ENCODE measurements around the gene COPZ1. TPM values are rescaled to one million over a fixed set of nuclear protein-coding genes. Genes with fewer than 3 reads are reported as not detected.

The COPZ1 gene
- total RNA-seq, 2 experiments from 2014 or later = 106 to 107 TPM

DNA sequence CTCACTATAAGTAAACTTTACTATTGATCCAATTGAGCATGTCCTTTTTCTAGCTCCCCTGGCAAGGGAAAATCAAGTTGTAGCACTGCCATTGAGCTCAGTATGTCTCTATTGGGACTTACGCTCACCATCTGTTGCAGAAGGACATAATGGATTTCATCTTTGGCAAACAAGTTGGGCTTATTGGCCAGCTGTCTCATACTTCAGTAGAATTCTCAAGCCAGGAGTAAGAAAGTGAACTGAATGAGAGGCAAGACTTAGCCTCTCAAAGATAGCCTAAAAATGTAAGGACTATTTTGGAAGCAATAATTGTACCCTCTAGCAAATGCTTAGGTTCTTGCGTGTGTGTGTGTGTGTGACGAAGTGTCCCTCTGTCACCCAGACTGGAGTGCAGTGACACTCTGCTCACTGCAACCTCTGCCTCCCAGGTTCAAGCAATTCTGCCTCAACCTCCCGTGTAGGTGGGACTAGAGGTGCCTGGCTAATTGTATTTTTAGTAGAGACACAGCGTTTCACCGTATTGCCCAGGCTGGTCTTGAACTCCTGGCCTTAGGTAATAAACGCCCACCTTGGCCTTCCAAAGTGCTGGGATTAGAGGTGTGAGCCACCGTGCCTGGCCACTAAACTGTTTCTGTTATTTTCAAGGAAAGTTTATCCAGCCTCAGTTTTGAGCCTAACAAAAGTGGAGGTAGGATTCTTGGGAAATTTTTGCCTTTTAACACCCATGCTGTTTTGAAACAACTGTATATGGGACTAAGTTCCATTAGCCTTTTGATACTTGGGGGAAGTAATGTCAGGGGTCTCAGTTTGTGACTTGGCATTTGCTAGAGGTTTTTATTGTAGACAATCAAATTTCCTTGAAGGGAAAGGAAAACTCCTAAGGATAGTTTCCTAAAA is 37.4 kb upstream of the COPZ1 start:
- POLR2A ChIA-PET = interaction anchor here (0.6 to 2.3 kb wide), 8 partner anchors 8 to 536 kb away, joined by 3 to 7 read pairs (median 3); no protein-coding TSS in a partner anchor
- CTCF ChIA-PET = interaction anchor here (0.9 kb wide), 1 partner anchor 49 kb away, joined by 3 read pairs; no protein-coding TSS in a partner anchor

- ChIA-PET POLR2A (interaction anchor here (2.0 kb wide), 1 partner anchor 12 kb away, joined by 4 read pairs; the partner anchor contains the start of genes CBX5 and HNRNPA1), CTCF (interaction anchor here (0.5 to 2.9 kb wide), 12 partner anchors 9 to 311 kb away, joined by 3 to 18 read pairs (median 4); partner anchors contain the start of genes CBX5, COPZ1 and HNRNPA1)
Measured at GRCh38 chr12:54292083-54292930, 32.6 kb upstream of the COPZ1 start.

- ChIA-PET CTCF (interaction anchor here (1.1 to 2.9 kb wide), 13 partner anchors 9 to 90 kb away, joined by 3 to 18 read pairs (median 5); partner anchors contain the start of genes CBX5, COPZ1 and HNRNPA1), POLR2A (interaction anchor here (2.0 kb wide), 1 partner anchor 13 kb away, joined by 4 read pairs; the partner anchor contains the start of genes CBX5 and HNRNPA1)
Measured at GRCh38 chr12:54292931-54293241, 32.0 kb upstream of the COPZ1 start.

DNA sequence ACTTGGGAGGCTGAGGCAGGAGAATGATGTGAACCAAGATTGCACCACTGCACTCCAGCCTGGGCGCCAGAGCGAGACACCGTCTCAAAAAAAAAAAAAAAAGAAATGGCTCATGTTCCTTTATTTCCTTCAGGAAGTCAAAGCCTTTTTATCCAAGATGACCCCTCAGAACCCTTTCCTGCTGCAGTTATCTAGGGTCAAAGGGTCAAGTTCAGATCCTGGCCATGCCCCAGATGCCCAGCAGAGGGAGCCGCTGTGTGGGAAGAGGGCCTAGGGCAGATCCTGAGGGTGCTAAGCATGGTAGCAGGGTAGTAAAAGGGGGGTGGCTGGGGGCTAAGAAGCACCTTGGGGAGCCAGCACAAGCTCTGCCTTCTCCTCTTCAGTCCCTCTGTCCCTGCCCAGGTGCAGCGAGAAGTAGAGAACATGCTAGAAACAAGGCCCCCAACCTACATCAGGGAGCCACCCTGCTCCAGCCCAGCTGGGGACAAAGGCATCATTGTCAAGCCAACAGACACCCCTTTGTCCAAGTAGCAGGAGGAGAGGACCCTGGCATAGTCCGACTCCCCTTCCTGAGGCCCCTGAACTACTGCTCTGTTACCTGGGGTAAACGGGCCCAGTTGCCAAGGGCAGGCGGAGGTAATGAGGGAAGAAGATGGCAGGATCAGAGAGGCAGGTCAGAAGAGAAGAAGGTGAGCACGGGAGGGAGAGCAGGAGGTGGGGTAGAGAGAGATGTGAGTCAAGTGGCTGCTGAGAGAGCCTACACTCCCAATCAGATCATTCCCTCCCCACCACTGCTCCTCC is 30.6 kb upstream of the COPZ1 start:
- ChIA-PET POLR2A (interaction anchor here (0.6 kb wide), 1 partner anchor 65 kb away, joined by 5 read pairs; no protein-coding TSS in a partner anchor), CTCF (interaction anchor here (0.6 to 2.9 kb wide), 24 partner anchors 8 to 106 kb away, joined by 3 to 18 read pairs (median 3); partner anchors contain the start of genes CBX5, COPZ1 and HNRNPA1)

GRCh38 chr12:54294953-54295566 is 29.9 kb upstream of the COPZ1 start:
- ChIA-PET CTCF (interaction anchor here (0.6 to 2.9 kb wide), 9 partner anchors 12 to 84 kb away, joined by 3 to 18 read pairs (median 3); no protein-coding TSS in a partner anchor), POLR2A (no interaction called here)

- POLR2A ChIA-PET = interaction anchor here (0.6 to 1.0 kb wide), 3 partner anchors 12 to 63 kb away, joined by 3 read pairs; no protein-coding TSS in a partner anchor
- CTCF ChIA-PET = interaction anchor here (0.7 to 1.4 kb wide), 3 partner anchors 37 to 83 kb away, joined by 3 to 5 read pairs (median 3); no protein-coding TSS in a partner anchor
Measured at GRCh38 chr12:54296393-54297099, 28.4 kb upstream of the COPZ1 start.

DNA sequence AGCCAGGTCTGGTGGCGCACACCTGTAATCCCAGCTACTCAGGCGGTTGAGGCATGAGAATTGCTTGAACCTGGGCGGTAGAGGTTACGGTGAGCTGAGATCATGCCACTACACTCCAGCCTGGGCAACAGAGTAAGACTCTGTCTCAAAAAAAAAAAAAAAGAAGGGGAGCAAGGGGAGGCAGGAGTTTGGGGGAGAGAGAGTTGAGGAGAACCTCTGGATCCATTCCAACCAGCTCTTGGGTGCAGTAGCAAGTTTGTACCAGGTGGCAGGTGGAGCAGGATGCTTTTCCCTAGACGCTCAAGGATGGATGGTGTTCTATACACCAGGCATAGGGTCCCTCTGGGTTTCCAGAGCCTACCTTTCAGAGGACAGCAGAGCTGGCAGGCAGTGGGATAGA is 26.0 kb upstream of the COPZ1 start:
- POLR2A ChIA-PET = no interaction called here
- CTCF ChIA-PET = interaction anchor here (0.8 to 1.4 kb wide), 3 partner anchors 68 to 122 kb away, joined by 3 read pairs; no protein-coding TSS in a partner anchor

DNA sequence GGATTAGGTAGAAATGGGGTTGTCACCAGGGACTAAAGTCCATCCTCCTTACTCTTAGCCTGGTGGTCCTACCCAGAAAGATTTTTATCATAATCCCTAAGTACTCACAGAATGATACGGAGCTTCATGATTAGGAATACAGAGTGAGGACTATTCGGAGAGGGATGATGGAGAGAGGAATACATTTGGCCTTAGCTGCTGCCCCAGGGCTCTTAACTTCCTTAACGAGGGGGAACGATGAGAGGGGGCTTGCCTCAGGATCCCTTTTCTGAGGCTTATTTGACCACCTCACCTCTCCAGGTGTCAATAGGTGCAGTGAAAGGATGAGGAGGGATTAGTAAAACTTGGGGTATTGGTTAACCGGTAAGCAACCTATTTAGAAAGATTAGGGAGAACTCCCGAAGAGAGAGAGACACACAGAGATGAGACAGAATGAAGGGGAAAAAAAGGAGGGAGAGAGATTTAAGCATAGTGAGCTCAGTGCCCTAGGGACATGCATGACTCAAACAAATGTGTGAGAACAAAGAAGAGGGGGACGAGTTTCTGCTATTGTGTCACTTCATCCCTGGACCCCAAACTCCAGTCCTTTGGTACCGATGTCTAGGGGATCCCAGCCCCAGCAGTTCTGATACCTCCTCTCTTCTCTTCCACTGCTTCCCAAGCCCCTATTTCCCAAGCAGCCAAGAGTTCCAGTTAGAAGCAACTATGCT is 25.3 kb upstream of the COPZ1 start:
- POLR2A ChIA-PET = interaction anchor here (0.6 to 1.5 kb wide), 2 partner anchors 10 to 913 kb away, joined by 3 to 6 read pairs; no protein-coding TSS in a partner anchor

GRCh38 chr12:54300225-54300731 is 24.7 kb upstream of the COPZ1 start:
- CTCF ChIA-PET = interaction anchor here (1.6 to 3.1 kb wide), 2 partner anchors 24 to 80 kb away, joined by 4 to 15 read pairs; no protein-coding TSS in a partner anchor
- POLR2A ChIA-PET = interaction anchor here (1.5 kb wide), 1 partner anchor 11 kb away, joined by 3 read pairs; no protein-coding TSS in a partner anchor

More for the DNA sequence above, 25.3 kb upstream of the COPZ1 start:
- CTCF ChIA-PET = interaction anchor here (1.4 to 3.1 kb wide), 3 partner anchors 25 to 121 kb away, joined by 3 to 15 read pairs (median 4); no protein-coding TSS in a partner anchor

DNA sequence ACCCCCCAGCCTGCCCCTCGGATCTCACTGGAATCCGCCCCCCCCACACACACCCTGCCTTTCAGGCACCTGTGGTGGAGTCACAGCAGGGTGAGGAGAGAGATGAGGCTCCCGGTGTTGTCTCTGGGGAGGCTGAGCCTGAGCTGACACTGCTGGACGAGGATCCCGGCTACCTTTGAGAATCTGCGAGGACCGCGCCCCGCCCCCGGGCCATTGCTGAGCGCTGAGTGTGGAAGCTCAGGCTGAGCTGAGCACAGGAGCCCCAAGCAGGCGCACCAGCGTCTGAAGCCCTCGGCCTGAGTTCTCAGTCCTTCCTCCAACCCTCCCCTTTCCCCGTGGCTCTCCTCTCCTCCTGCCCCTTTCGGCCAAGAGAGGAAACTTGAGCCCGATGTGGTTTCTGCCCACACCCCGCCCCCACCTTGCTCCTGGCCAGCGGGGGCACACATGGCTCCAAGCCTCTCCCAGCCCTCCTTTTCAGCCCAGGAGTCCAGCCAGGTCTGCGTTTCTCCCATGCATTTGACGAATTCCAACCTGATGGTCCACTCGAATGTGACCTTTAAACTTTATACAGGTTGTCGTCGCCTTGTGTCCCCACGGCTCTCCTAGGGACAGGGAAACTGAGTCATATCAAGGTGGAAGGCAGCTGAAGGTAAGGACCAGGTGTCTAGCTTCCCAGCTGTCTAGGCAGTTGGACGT is 24.1 kb upstream of the COPZ1 start, which contains the start of gene NFE2:
NFE2 (minus strand) TSS at position 284 of the 696 bp plus-strand sequence. CDS start 5,767 bp downstream, outside the sequence.
- ChIA-PET POLR2A (interaction anchor here (1.5 kb wide), 1 partner anchor 11 kb away, joined by 3 read pairs; no protein-coding TSS in a partner anchor), CTCF (interaction anchor here (1.6 to 3.1 kb wide), 2 partner anchors 23 to 79 kb away, joined by 4 to 15 read pairs; no protein-coding TSS in a partner anchor)

DNA sequence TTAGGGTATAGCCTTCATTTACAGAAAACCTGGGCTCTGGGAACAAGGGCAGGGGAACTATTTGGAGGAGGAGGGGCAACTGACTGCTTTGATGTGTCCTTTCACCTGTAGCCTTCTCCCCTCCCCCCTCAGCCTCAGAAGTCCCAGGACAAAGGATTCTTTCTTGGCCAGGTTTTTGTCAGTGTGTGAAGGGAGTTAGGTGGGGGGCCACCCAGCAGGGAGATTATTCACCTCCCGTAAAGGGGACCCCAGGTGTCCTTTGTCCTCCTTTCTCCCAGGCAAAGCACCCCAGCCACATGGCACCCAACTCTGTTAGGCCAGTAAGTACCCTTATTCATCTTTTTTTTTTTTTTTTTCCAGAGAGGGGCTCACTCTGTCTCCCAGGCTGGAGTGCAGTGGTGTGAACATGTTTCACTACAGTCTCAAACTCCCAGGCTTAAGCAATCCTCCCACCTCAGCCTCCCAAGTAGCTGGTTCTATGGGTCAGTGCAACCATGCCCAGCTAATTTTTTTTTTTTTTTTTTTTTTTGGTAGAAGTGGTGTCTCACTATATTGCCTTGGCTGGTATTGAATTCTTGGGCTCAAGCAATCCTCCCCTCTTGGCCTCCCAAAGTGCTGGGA is 23.4 kb upstream of the COPZ1 start:
- ChIA-PET CTCF (interaction anchor here (0.6 to 3.1 kb wide), 2 partner anchors 31 to 78 kb away, joined by 3 to 15 read pairs; no protein-coding TSS in a partner anchor), POLR2A (interaction anchor here (0.6 to 0.7 kb wide), 2 partner anchors 20 to 83 kb away, joined by 4 to 10 read pairs; no protein-coding TSS in a partner anchor)

DNA sequence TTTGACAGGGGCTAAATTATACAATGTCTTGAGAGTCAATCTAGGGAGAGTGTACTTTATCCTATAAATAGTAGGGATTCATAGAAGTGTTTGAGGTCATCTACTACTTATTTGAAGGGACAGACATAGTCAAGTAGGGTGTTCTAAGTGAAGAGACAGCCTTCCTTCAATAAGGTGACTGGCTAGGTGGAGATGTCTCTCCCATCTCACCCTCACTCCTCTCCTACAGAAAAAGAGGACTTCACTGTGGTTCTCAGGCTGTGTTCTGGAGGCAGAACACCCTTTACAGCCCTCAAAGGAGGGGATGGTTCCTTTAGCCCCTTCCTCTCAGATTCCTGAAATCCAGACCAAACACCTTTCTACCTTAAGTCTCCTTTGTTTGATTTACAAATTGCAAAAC is 21.3 kb upstream of the COPZ1 start:
- POLR2A ChIA-PET = interaction anchor here (0.7 kb wide), 1 partner anchor 30 kb away, joined by 4 read pairs; no protein-coding TSS in a partner anchor
- CTCF ChIA-PET = no interaction called here

DNA sequence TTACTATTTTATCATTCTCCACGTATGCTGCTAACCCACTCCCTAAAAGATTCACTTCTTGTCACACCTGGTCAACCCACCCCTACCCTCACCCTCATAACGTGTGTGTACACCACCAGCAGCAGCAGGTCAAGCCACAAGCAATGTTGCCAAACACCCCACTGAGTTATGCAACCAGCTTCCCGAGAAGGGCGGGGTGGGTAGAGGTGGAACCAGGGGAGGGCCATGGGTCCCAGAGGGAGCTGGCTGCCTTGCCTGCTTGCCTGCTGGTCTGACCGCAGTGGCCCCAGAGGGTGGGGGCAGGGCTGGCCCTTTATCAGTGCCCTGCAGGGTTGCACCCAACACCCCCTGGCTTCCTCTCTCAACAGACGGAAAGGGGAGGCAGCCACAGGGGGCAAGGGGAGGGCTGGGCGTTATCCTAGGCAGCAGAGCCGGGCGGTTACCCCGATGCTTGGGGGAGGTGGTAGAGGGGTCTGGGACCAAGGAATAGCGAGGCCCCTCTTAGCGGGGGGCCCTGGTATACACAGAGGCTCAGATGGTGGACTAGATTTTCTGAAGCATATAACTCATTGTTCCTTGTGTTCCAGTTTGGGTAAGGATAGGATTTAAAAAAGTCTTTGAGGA is 20.6 kb upstream of the COPZ1 start:
- ChIA-PET CTCF (no interaction called here), POLR2A (interaction anchor here (0.7 kb wide), 1 partner anchor 30 kb away, joined by 4 read pairs; no protein-coding TSS in a partner anchor)
